AG04450 (cell line): ENCODE results near the gene ACP1. TPM values are rescaled to one million over a fixed set of nuclear protein-coding genes. Genes with fewer than 3 reads are reported as not detected.
A peak's percentile ranks its signal among the peaks of the same experiment; 100 is the strongest.

Source experiments
- CTCF ChIA-PET: fragments of 300-600, 350-600 bp; formaldehyde crosslinking; extraction: SDS; loops from one replicate; lab custom pipeline; 2022; ENCODE audit warnings: antibody characterized with exemption, inconsistent platforms; lab: Charles Lee
- POLR2A ChIA-PET: fragments of 350-600 bp; formaldehyde crosslinking; extraction: SDS; loops from one replicate; lab custom pipeline; 2021; ENCODE audit warnings: antibody characterized with exemption, inconsistent platforms; lab: Yijun Ruan, JAX
- DNase-seq: peaks from one replicate; pipeline ENCODE4 v3.0.0-alpha.2; 2011; ENCODE audit warnings: low read depth, low spot score
- H3K27ac ChIP-seq: one replicate; pipeline ENCODE4 v1.5.1; 2012; ENCODE audit warnings: low read depth, low read length, control low read depth
- H3K27me3 ChIP-seq: one replicate; pipeline ENCODE4 v1.6.0; 2012; ENCODE audit warnings: low read length; ENCODE audit not compliant: control insufficient read depth, insufficient read depth
- H3K4me3 ChIP-seq: 2 replicates; pipeline ENCODE4 v1.5.1; 2011; ENCODE audit warnings: mild to moderate bottlenecking, low read depth, low read length, control low read depth
- H3K9me3 ChIP-seq: 2 replicates; pipeline ENCODE4 v1.5.1; 2012; ENCODE audit warnings: low read length; ENCODE audit not compliant: control insufficient read depth, insufficient read depth
- polyA plus RNA-seq: library from polyadenylated mRNA; depleted of rRNA; stranded (reverse); fragments of >200 nt; gene quantifications from 2 replicates; pipeline ENCODE4 v1.2.3, GENCODE V29; 2011
- TF ChIP-seq, protein P1 (sequence below): IDR thresholded peaks from 2 replicates; pipeline ENCODE4 v1.5.1; 2011; ENCODE audit warnings: low read depth, low read length, control low read depth, inconsistent platforms

ACP1 gene
- polyA plus RNA-seq, 1 experiment: 126 TPM

- ChIA-PET CTCF (interaction anchor here (1.4 to 1.5 kb wide), 2 partner anchors 21 to 36 kb away, joined by 3 to 4 read pairs; no protein-coding TSS in a partner anchor), POLR2A (no interaction called here)
- TF ChIP-seq, protein P1, sequence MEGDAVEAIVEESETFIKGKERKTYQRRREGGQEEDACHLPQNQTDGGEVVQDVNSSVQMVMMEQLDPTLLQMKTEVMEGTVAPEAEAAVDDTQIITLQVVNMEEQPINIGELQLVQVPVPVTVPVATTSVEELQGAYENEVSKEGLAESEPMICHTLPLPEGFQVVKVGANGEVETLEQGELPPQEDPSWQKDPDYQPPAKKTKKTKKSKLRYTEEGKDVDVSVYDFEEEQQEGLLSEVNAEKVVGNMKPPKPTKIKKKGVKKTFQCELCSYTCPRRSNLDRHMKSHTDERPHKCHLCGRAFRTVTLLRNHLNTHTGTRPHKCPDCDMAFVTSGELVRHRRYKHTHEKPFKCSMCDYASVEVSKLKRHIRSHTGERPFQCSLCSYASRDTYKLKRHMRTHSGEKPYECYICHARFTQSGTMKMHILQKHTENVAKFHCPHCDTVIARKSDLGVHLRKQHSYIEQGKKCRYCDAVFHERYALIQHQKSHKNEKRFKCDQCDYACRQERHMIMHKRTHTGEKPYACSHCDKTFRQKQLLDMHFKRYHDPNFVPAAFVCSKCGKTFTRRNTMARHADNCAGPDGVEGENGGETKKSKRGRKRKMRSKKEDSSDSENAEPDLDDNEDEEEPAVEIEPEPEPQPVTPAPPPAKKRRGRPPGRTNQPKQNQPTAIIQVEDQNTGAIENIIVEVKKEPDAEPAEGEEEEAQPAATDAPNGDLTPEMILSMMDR: no peak
- H3K27ac ChIP-seq: no peak overlapping the region
- no peak for DNase-seq
- no peak overlapping the region for H3K4me3 ChIP-seq
- H3K27me3 ChIP-seq: peaks cover 6% of the 10 kb centered on the region
- no peaks in the 10 kb centered on the region for H3K9me3 ChIP-seq
Measured at GRCh38 chr2:282371-283263, 17.9 kb downstream of the ACP1 start.

- ChIA-PET POLR2A (no interaction called here), CTCF (interaction anchor here (3.5 kb wide), 1 partner anchor 37 kb away, joined by 21 read pairs; no protein-coding TSS in a partner anchor)
- no peaks in the 10 kb centered on the region for H3K9me3 ChIP-seq
- H3K27me3 ChIP-seq: peaks cover 9% of the 10 kb centered on the region
- H3K4me3 ChIP-seq: no peak overlapping the region
- DNase-seq: no peak
- TF ChIP-seq, protein P1: no peak
- H3K27ac ChIP-seq: no peak overlapping the region
Measured at GRCh38 chr2:283996-284794, 19.4 kb downstream of the ACP1 start.

GRCh38 chr2:284896-285492, 20.2 kb downstream of the ACP1 start:
- no peak for DNase-seq
- POLR2A ChIA-PET: no interaction called here
- Histone ChIP-seq H3K4me3 (no peak overlapping the region), H3K27ac (no peak overlapping the region), H3K9me3 (no peaks in the 10 kb centered on the region), H3K27me3 (peaks cover 12% of the 10 kb centered on the region)
- TF ChIP-seq, protein P1: no peak
- CTCF ChIA-PET: interaction anchor here (1.3 to 3.5 kb wide), 3 partner anchors 24 to 266 kb away, joined by 3 to 21 read pairs (median 4); no protein-coding TSS in a partner anchor

- ChIA-PET CTCF (interaction anchor here (1.3 to 3.5 kb wide), 3 partner anchors 24 to 266 kb away, joined by 3 to 21 read pairs (median 4); no protein-coding TSS in a partner anchor), POLR2A (no interaction called here)
- H3K27ac ChIP-seq: no peak overlapping the region
- no peak overlapping the region for H3K4me3 ChIP-seq
- peak; percentile 36 for DNase-seq
- H3K27me3 ChIP-seq: peaks cover 12% of the 10 kb centered on the region
- no peaks in the 10 kb centered on the region for H3K9me3 ChIP-seq
- TF ChIP-seq, protein P1: no peak
Measured at GRCh38 chr2:285531-285930, 20.8 kb downstream of the ACP1 start.
